ENCODE results near the gene ANGPTL4. TPM values are rescaled to one million over a fixed set of nuclear protein-coding genes. Genes with fewer than 3 reads are reported as not detected.
A peak's percentile ranks its signal among the peaks of the same experiment; 100 is the strongest.

ANGPTL4 gene
- total RNA-seq, 1 experiment from 2014 or later: 1.7 TPM

DNA sequence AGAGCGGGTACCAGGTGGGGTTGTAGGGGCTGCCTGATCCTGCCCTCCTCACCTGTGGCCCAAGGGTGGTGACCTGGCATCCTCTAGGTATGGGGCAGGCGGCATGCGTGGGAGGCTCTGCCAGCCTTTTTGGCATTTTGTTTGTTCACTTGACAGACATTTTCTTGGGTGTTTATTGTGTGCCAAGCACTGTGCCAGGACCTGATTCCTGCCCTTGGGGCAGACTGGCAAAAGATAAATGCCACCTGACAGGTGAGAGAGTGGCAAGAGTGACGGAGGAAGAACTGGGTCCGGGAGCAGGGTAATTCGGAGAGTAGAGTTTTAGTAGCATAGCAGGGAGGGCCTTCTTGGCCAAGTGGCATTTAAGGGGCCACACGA lies 32.2 kb downstream of the ANGPTL4 start:
- Histone ChIP-seq H3K4me3 (ENCODE audit: low read depth, low read length, poor library complexity, severe bottlenecking) (no peak overlapping the region), H3K27ac (ENCODE audit: low read depth, low read length, poor library complexity, severe bottlenecking) (no peak overlapping the region), H3K9me3 (ENCODE audit: low read depth, low read length, poor library complexity, severe bottlenecking) (no peaks in the 10 kb centered on the region), H3K36me3 (ENCODE audit: insufficient read depth, low read length, poor library complexity, severe bottlenecking) (no peaks in the 10 kb centered on the region), H3K4me1 (ENCODE audit: insufficient read depth, low read length, poor library complexity, severe bottlenecking) (peaks cover 9% of the 10 kb centered on the region), H3K27me3 (replicated peaks; ENCODE audit: insufficient read depth, low read depth, low read length, poor library complexity) (no peaks in the 10 kb centered on the region)
- BruUV-seq (replicated peaks): no TSS peak
- intact Hi-C loops (cut with micrococcal nuclease; ENCODE audit: unreplicated experiment): loop anchor here (2.0 kb wide), 1 partner anchor 41 kb away; no protein-coding TSS in a partner anchor
- ChIA-PET CTCF (no interaction called here), POLR2A (ENCODE audit: low non-redundant PET) (no interaction called here)
- DNase-seq (ENCODE audit: low spot score): no peak
- TF ChIP-seq EZH2 (IDR thresholded peaks at IDR 0.05; ENCODE audit: borderline replicate concordance, low read depth, low read length, poor library complexity, severe bottlenecking): no peak
- TF ChIP-seq, protein P1, sequence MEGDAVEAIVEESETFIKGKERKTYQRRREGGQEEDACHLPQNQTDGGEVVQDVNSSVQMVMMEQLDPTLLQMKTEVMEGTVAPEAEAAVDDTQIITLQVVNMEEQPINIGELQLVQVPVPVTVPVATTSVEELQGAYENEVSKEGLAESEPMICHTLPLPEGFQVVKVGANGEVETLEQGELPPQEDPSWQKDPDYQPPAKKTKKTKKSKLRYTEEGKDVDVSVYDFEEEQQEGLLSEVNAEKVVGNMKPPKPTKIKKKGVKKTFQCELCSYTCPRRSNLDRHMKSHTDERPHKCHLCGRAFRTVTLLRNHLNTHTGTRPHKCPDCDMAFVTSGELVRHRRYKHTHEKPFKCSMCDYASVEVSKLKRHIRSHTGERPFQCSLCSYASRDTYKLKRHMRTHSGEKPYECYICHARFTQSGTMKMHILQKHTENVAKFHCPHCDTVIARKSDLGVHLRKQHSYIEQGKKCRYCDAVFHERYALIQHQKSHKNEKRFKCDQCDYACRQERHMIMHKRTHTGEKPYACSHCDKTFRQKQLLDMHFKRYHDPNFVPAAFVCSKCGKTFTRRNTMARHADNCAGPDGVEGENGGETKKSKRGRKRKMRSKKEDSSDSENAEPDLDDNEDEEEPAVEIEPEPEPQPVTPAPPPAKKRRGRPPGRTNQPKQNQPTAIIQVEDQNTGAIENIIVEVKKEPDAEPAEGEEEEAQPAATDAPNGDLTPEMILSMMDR (conservative IDR thresholded peaks at IDR 0.05; ENCODE audit: low read depth, low read length): no peak

DNA sequence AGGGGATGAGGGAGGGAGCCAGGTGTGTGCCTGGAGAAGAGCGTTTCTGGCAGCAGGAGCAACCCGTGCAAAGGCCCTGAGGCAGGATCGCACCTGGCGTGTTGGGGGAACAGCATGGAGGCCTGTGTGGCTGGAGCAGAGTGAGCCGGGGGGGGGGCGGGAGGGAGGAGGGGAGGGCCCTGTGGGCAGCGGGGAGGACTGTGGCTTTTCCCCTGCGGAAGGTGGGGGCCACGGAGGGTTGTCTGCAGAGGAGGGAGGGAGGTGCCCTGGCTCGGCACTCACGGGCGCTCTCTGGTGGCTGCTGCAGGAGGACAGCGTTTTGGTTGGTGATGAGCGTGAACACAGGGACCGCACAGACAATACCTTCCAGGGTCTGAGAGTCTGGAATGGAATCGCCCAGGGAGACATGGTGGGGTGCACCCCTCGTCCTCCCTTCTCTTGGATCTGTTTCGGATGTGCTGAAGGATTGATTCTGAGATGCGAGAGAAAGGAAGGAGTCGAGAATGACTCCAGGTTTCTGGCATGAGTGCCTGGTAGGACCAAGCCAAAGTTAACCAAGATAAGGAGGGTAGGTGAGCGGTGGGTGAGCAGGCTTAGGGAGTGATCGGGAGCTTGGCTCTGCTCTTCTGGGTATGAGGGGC lies 32.7 kb downstream of the ANGPTL4 start:
- no peaks in the 10 kb centered on the region for H3K27me3 ChIP-seq (replicated peaks; ENCODE audit: insufficient read depth, low read depth, low read length, poor library complexity)
- CTCF ChIA-PET: no interaction called here
- no peak overlapping the region for H3K4me3 ChIP-seq (ENCODE audit: low read depth, low read length, poor library complexity, severe bottlenecking)
- peaks cover 7% of the 10 kb centered on the region for H3K4me1 ChIP-seq (ENCODE audit: insufficient read depth, low read length, poor library complexity, severe bottlenecking)
- no peaks in the 10 kb centered on the region for H3K36me3 ChIP-seq (ENCODE audit: insufficient read depth, low read length, poor library complexity, severe bottlenecking)
- DNase-seq (ENCODE audit: low spot score): peak; percentile 77
- intact Hi-C loops (cut with micrococcal nuclease; ENCODE audit: unreplicated experiment): loop anchor here (2.0 kb wide), 1 partner anchor 42 kb away; no protein-coding TSS in a partner anchor
- TF ChIP-seq, protein P1 (conservative IDR thresholded peaks at IDR 0.05; ENCODE audit: low read depth, low read length): peak; percentile 68
- TF ChIP-seq EZH2 (IDR thresholded peaks at IDR 0.05; ENCODE audit: borderline replicate concordance, low read depth, low read length, poor library complexity, severe bottlenecking): no peak
- no TSS peak for BruUV-seq (replicated peaks)
- POLR2A ChIA-PET (ENCODE audit: low non-redundant PET): no interaction called here
- H3K27ac ChIP-seq (ENCODE audit: low read depth, low read length, poor library complexity, severe bottlenecking): no peak overlapping the region
- H3K9me3 ChIP-seq (ENCODE audit: low read depth, low read length, poor library complexity, severe bottlenecking): no peaks in the 10 kb centered on the region

DNA sequence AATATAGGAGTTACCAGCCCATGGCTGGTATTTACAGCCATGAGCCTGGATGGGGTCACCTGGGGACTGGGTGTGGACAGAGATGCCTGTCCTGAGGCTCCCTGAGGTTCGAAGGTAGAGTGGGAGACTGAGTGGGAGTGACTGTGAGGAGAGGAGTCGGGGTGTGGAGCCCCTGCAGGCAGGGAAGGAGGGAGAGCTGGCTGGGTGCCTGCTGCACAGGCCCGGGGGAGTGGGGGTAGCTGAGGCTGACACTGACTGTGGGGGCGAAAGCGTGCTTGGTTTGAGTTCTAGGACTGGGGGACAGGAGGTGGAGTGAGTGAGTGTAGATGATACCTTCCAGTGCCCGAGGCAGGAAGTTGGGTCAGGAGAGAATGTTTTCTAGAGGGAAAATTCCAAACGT lies 33.3 kb downstream of the ANGPTL4 start:
- H3K9me3 ChIP-seq (ENCODE audit: low read depth, low read length, poor library complexity, severe bottlenecking): no peaks in the 10 kb centered on the region
- POLR2A ChIA-PET (ENCODE audit: low non-redundant PET): interaction anchor here (0.6 kb wide), 1 partner anchor 52 kb away, joined by 3 read pairs; no protein-coding TSS in a partner anchor
- no peak overlapping the region for H3K27ac ChIP-seq (ENCODE audit: low read depth, low read length, poor library complexity, severe bottlenecking)
- no peaks in the 10 kb centered on the region for H3K27me3 ChIP-seq (replicated peaks; ENCODE audit: insufficient read depth, low read depth, low read length, poor library complexity)
- no TSS peak for BruUV-seq (replicated peaks)
- intact Hi-C loops (cut with micrococcal nuclease; ENCODE audit: unreplicated experiment): loop anchor here (2.0 kb wide), 1 partner anchor 42 kb away; no protein-coding TSS in a partner anchor
- CTCF ChIA-PET: no interaction called here
- H3K4me1 ChIP-seq (ENCODE audit: insufficient read depth, low read length, poor library complexity, severe bottlenecking): peaks cover 7% of the 10 kb centered on the region
- H3K36me3 ChIP-seq (ENCODE audit: insufficient read depth, low read length, poor library complexity, severe bottlenecking): no peaks in the 10 kb centered on the region
- no peak overlapping the region for H3K4me3 ChIP-seq (ENCODE audit: low read depth, low read length, poor library complexity, severe bottlenecking)
- DNase-seq (ENCODE audit: low spot score): no peak
- TF ChIP-seq EZH2 (IDR thresholded peaks at IDR 0.05; ENCODE audit: borderline replicate concordance, low read depth, low read length, poor library complexity, severe bottlenecking): no peak
- TF ChIP-seq, protein P1 (conservative IDR thresholded peaks at IDR 0.05; ENCODE audit: low read depth, low read length): no peak

Measured in A673 (cell line).